NCI-H146 (cell line): ENCODE measurements around the gene RNF187.

Experiments
- DNase-seq: peaks from one replicate; lab custom pipeline; 2025; lab: John Stamatoyannopoulos, UW

Gene RNF187

GRCh38 chr1:228508840-228509415 is 21.7 kb downstream of the RNF187 start:
- DNase-seq: no peak

GRCh38 chr1:228510101-228510802 is 23.1 kb downstream of the RNF187 start:
- DNase-seq: no peak

GRCh38 chr1:228510803-228511413 is 23.7 kb downstream of the RNF187 start:
- DNase-seq: no peak

GRCh38 chr1:228511546-228512445 is 24.6 kb downstream of the RNF187 start:
- DNase-seq: no peak

- DNase-seq: no peak
Observed at GRCh38 chr1:228512781-228513198, 25.6 kb downstream of the RNF187 start.

GRCh38 chr1:228513236-228513900 is 26.2 kb downstream of the RNF187 start:
- no peak for DNase-seq

GRCh38 chr1:228514421-228514820 is 27.2 kb downstream of the RNF187 start:
- no peak for DNase-seq

GRCh38 chr1:228515200-228515834 is 28.1 kb downstream of the RNF187 start:
- DNase-seq: peak; percentile 4

- DNase-seq: no peak
Observed at GRCh38 chr1:228517655-228518054, 30.5 kb downstream of the RNF187 start.

GRCh38 chr1:228527596-228527995 is 40.4 kb downstream of the RNF187 start:
- no peak for DNase-seq

- DNase-seq: no peak
Observed at GRCh38 chr1:228528612-228529011, 41.4 kb downstream of the RNF187 start.

- DNase-seq: no peak
Observed at GRCh38 chr1:228530086-228530758, 43.0 kb downstream of the RNF187 start.

GRCh38 chr1:228530951-228531731 is 44.0 kb downstream of the RNF187 start:
- DNase-seq: no peak

GRCh38 chr1:228538831-228539230 is 51.6 kb downstream of the RNF187 start:
- no peak for DNase-seq

GRCh38 chr1:228540161-228540917 is 53.2 kb downstream of the RNF187 start:
- DNase-seq: no peak

- no peak for DNase-seq
Observed at GRCh38 chr1:228541725-228542124, 54.5 kb downstream of the RNF187 start.

GRCh38 chr1:228542376-228542775 is 55.2 kb downstream of the RNF187 start:
- no peak for DNase-seq

- no peak for DNase-seq
Observed at GRCh38 chr1:228542981-228543380, 55.8 kb downstream of the RNF187 start.

GRCh38 chr1:228543396-228543795 is 56.2 kb downstream of the RNF187 start:
- DNase-seq: no peak
